Stimulated activated CD8-positive, alpha-beta memory T cell treated with anti-CD3 and anti-CD28 coated beads, Interleukin-4, amount 100 ng/mL, for 1 hour (primary cell): ENCODE measurements around the gene MYO18B.

Experiments used
- DNase-seq, 2 donors: peaks; one replicate each; pipeline ENCODE4 v3.0.0-alpha.2; 2020; ENCODE audit warnings: low read depth in 2 of 2, low spot score in 1 of 2

MYO18B gene

DNA sequence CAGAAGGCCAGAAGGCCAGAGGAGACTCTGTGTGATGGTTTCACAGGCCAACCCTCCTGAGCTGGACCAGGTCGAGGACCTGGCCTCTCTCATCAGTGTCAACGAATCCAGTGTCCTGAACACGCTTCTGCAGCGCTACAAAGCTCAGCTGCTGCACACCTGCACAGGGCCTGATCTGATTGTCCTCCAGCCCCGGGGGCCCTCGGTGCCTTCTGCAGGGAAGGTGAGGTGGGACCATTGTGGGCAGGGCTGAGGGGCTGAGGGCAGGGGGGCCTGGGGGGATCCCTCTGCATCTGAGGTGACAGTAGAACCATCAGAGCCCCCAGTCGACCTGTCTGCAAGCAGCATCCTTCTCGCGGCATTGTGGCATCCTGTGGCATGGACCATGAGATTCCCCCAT lies 30.3 kb downstream of the MYO18B start:
- DNase-seq: no peak

DNA sequence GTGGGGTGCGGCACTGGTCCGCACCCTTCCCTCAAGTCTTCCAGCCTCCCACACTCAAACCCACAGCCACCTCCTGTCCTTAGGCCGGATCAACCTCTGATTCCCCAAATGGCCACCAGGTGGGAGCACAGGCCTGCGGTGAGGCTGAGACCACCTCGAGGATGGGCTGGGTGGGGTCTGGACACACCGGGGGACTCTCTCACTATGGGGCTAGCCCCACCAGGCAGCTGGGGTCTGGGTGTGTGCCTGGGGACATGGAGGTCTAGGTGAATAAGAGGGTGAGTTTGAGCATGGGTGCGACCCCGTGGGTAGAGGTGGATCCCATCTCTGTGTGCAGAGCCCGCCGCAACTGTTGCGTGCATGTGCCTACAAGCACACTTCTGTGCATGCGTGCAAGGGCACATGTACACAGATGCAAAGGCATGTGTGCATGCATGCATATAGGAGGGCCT lies 32.6 kb downstream of the MYO18B start:
- DNase-seq: no peak

- DNase-seq: no peak
Observed at GRCh38 chr22:25775531-25775930, 33.5 kb downstream of the MYO18B start.

DNA sequence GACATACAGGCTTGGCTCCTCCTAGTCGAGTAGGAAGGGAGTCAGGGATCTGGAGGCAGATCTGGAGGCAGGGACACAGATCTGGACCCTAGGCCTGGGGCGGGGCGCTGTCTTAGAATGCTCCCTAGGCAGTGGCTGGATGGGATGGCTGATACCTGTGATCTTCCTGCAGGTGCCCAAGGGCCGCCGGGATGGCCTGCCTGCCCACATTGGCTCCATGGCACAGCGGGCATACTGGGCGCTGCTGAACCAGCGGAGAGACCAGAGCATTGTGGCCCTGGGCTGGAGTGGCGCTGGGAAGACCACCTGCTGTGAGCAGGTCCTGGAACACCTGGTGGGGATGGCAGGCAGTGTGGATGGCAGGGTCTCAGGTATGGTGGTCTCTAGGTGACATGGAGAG lies 35.4 kb downstream of the MYO18B start:
- no peak for DNase-seq

GRCh38 chr22:25777870-25778269 lies 35.9 kb downstream of the MYO18B start:
- DNase-seq: no peak

GRCh38 chr22:25779426-25779825 lies 37.4 kb downstream of the MYO18B start:
- DNase-seq: no peak

GRCh38 chr22:25779890-25780289 lies 37.9 kb downstream of the MYO18B start:
- DNase-seq: no peak

DNA sequence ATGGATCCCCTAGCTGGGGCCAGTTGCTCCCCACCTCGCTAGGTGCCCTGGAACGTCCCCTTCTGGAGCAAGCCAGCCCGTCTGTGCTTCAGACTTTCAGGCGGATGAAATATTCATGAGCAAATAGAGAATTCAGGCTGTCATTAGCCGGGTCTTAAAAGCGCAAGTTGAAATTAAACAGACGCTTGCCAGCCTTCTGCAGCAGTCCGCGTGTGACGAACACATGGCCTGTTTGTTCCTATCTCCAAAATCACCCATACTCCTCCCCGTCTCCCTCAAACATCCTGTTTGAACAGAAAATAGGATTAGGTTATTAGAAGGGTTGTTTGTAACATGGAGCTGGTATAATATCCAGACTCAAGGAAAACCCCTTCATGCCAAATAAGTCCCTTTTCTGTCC lies 38.7 kb downstream of the MYO18B start:
- DNase-seq: no peak

- no peak for DNase-seq
Observed at GRCh38 chr22:25781801-25782200, 39.8 kb downstream of the MYO18B start.

DNA sequence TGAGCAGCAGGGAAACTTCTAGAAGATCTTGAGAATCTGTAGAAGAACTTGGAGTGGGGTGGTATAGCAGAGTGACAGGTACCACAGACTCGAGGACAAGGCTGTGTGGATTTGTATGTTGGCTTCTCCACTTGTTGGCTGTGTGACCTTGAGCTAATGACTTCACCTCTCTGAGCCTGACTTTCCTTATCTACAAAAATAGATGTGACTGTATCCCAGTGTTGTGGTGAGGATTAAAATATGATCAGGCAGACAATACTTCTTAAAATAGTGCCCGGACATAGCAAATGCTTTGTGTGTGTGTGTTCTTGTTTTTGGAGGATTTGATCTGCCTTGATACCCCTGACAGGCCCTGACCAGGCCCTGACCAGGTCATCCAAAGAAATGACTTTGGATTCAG lies 40.8 kb downstream of the MYO18B start:
- no peak for DNase-seq

- DNase-seq: no peak
Observed at GRCh38 chr22:25783856-25784255, 41.9 kb downstream of the MYO18B start.

GRCh38 chr22:25786165-25786564 lies 44.2 kb downstream of the MYO18B start:
- no peak for DNase-seq

DNA sequence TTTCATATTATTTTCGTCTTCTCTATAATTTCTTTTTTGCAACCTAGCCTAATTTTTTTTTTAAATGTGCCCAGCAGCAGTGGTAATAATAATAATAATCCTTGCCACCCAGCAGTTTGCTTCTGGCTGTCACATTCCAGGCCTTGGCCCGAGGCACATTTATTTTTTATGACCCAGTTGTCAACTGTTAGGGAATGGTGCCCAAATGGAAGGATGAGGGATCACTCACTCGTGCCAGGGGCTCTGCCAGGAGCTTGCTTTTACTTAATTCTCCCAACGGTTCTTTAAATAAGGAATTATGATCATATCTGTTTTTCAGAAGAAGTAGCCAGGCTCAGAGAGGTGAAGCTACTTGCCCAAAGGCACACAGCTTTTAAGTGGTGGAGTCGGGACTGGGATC lies 49.6 kb downstream of the MYO18B start:
- no peak for DNase-seq

- DNase-seq: no peak
Observed at GRCh38 chr22:25795478-25795877, 53.5 kb downstream of the MYO18B start.

GRCh38 chr22:25797498-25798290 lies 55.7 kb downstream of the MYO18B start:
- no peak for DNase-seq

- no peak for DNase-seq
Observed at GRCh38 chr22:25800766-25801165, 58.8 kb downstream of the MYO18B start.

- DNase-seq: no peak
Observed at GRCh38 chr22:25802018-25802417, 60.0 kb downstream of the MYO18B start.

GRCh38 chr22:25804676-25805075 lies 62.7 kb downstream of the MYO18B start:
- DNase-seq: no peak

GRCh38 chr22:25806579-25806978 lies 64.6 kb downstream of the MYO18B start:
- DNase-seq: no peak

GRCh38 chr22:25814685-25815084 lies 72.7 kb downstream of the MYO18B start:
- no peak for DNase-seq

DNA sequence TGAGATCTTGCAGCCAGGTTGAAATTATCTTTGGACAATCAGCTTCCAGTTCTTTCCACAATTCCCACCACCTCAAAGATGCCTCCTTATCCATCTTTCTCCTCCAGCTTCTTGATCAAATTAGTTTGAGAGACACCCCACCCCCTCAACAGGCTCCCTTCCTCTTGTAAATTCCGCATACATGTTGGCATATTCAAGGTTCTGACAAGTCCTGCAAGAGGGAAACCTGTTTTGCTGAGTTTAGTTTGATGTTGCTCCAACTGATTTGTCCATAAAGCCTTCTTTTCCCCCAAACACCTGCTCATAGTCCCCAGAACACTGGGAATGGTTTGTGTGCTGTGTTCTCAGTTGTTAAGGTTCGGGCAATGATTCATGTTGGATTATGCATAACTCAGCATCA lies 73.6 kb downstream of the MYO18B start:
- no peak for DNase-seq

DNA sequence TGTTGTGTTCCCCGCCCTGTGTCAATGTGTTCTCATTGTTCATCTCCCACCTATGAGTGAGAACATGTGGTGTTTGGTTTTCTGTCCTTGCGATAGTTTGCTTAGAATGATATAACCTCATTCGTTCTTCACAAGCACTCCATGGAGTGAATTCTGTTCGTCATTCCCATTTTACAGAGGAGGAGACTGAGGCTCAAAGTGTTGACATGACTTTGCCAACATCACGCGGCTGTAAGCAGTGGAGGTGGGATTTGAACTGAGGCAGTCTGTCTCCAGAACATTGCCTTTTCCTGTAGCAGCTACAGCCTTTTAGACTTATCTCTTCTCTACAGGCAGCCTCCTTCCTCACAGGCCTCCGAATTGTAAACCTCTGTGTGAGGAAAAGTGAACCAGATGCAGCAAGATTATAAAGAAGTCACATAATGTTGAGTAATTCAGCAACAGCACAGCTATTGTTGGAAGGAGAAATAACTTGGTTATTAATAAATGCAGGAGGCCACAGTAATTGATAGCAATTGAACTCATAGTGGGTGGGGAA lies 74.6 kb downstream of the MYO18B start:
- DNase-seq: no peak
